Stimulated activated CD4-positive, alpha-beta T cell treated with anti-CD3 and anti-CD28 coated beads, Interleukin-12 subunit alpha, Interleukin-12 subunit beta, amount 100 ng/mL, for 4 hours (primary cell): ENCODE measurements around the gene ARFRP1.

ENCODE experiments used
- DNase-seq: peaks from one replicate; pipeline ENCODE4 v3.0.0-alpha.2; 2020

Gene ARFRP1

GRCh38 chr20:63707558-63708300 lies at the start of gene ARFRP1, which contains the start of gene ZGPAT:
TSS of gene ARFRP1 (minus strand) at chr20:63707976. CDS start at chr20:63707091, 885 bp downstream.
TSS of gene ZGPAT (plus strand) at chr20:63708039. CDS start at chr20:63708581, 542 bp downstream.
- peak; percentile 87 for DNase-seq

- DNase-seq = no peak
These were observed 48.8 kb upstream of the ARFRP1 start for GRCh38 chr20:63756648-63756991.

- DNase-seq = no peak
These were observed 48.3 kb upstream of the ARFRP1 start for GRCh38 chr20:63755933-63756647.

GRCh38 chr20:63754008-63754407 lies 46.2 kb upstream of the ARFRP1 start:
- DNase-seq = no peak

GRCh38 chr20:63753381-63753780 lies 45.6 kb upstream of the ARFRP1 start:
- DNase-seq = no peak

GRCh38 chr20:63752411-63753101 lies 44.8 kb upstream of the ARFRP1 start:
- DNase-seq = no peak

- no peak for DNase-seq
These were observed 43.9 kb upstream of the ARFRP1 start for GRCh38 chr20:63751471-63752271.

- peak; percentile 53 for DNase-seq
These were observed 43.2 kb upstream of the ARFRP1 start for GRCh38 chr20:63750807-63751470.

GRCh38 chr20:63749597-63750508 lies 42.1 kb upstream of the ARFRP1 start:
- no peak for DNase-seq

GRCh38 chr20:63748934-63749270 lies 41.1 kb upstream of the ARFRP1 start:
- DNase-seq = no peak

- DNase-seq = no peak
These were observed 40.5 kb upstream of the ARFRP1 start for GRCh38 chr20:63748070-63748933.

- DNase-seq = no peak
These were observed 39.9 kb upstream of the ARFRP1 start for GRCh38 chr20:63747622-63748069.

GRCh38 chr20:63746751-63747315 lies 39.1 kb upstream of the ARFRP1 start:
- no peak for DNase-seq

- no peak for DNase-seq
These were observed 38.4 kb upstream of the ARFRP1 start for GRCh38 chr20:63745961-63746731.

- no peak for DNase-seq
These were observed 37.6 kb upstream of the ARFRP1 start for GRCh38 chr20:63745424-63745805.

- DNase-seq = no peak
These were observed 37.0 kb upstream of the ARFRP1 start for GRCh38 chr20:63744574-63745423.

GRCh38 chr20:63744158-63744557 lies 36.4 kb upstream of the ARFRP1 start:
- no peak for DNase-seq
